GM23338 (cell line): Measurements from ENCODE around the gene CIC. TPM values are rescaled to one million over a fixed set of nuclear protein-coding genes. Genes with fewer than 3 reads are reported as not detected.

ENCODE experiments used
- ATAC-seq: fragments of 200-7000 bp; cut with Tn5 transposase; 3 replicates; pipeline ENCODE4 v1.9.1; 2020
- DNase-seq: peaks from one replicate; pipeline ENCODE4 v3.0.0-alpha.2; 2015; ENCODE audit warnings: low spot score
- H2AFZ ChIP-seq: fragments of 200-600 bp; sonication (generic); 2 replicates; pipeline ENCODE4 v1.8.0; 2016; ENCODE audit warnings: antibody characterized with exemption, mild to moderate bottlenecking, moderate library complexity
- H3F3A ChIP-seq: fragments of 200-600 bp; sonication (generic); replicated peaks from 2 replicates; pipeline ENCODE4 v1.8.0; 2017; ENCODE audit warnings: antibody characterized with exemption, mixed run types, low read depth
- H3K27ac ChIP-seq: fragments of 200-600 bp; sonication (generic); 2 replicates; pipeline ENCODE4 v1.6.1; 2016; ENCODE audit warnings: low read depth
- H3K27me3 ChIP-seq: fragments of 200-600 bp; sonication (generic); 2 replicates; pipeline ENCODE4 v1.8.0; 2016; ENCODE audit warnings: mild to moderate bottlenecking, mixed run types, moderate library complexity; ENCODE audit not compliant: insufficient read depth
- H3K36me3 ChIP-seq: fragments of 200-600 bp; sonication (generic); 2 replicates; pipeline ENCODE4 v1.8.0; 2016; ENCODE audit warnings: mild to moderate bottlenecking; ENCODE audit not compliant: insufficient read depth
- H3K4me1 ChIP-seq: fragments of 200-600 bp; sonication (generic); 2 replicates; pipeline ENCODE4 v1.8.0; 2016; ENCODE audit warnings: mild to moderate bottlenecking, moderate library complexity; ENCODE audit not compliant: insufficient read depth
- H3K4me2 ChIP-seq: fragments of 200-600 bp; sonication (generic); 2 replicates; pipeline ENCODE4 v1.7.1; 2017; ENCODE audit warnings: mixed run types
- H3K4me3 ChIP-seq: fragments of 200-600 bp; sonication (generic); 2 replicates; pipeline ENCODE4 v1.6.1; 2016; ENCODE audit warnings: mixed run types
- H3K79me2 ChIP-seq: fragments of 200-600 bp; sonication (generic); replicated peaks from 2 replicates; pipeline ENCODE4 v1.8.0; 2017; ENCODE audit warnings: mild to moderate bottlenecking; ENCODE audit not compliant: insufficient read depth
- H3K9me2 ChIP-seq: fragments of 200-600 bp; sonication (generic); 2 replicates; pipeline ENCODE4 v1.8.0; 2017; ENCODE audit not compliant: insufficient read depth
- H4K20me1 ChIP-seq: fragments of 200-600 bp; sonication (generic); replicated peaks from 2 replicates; pipeline ENCODE4 v1.8.0; 2017; ENCODE audit warnings: mild to moderate bottlenecking; ENCODE audit not compliant: insufficient read depth
- H3K27ac Mint-ChIP-seq: 2 replicates; pipeline ENCODE4 v1.8.0; 2020; ENCODE audit warnings: inconsistent platforms, mild to moderate bottlenecking, moderate library complexity, mixed read lengths
- H3K27me3 Mint-ChIP-seq: 3 replicates; pipeline ENCODE4 v1.8.0; 2022; ENCODE audit warnings: low read depth, mild to moderate bottlenecking, moderate library complexity, mixed read lengths, inconsistent platforms; ENCODE audit not compliant: insufficient read depth, poor library complexity
- H3K36me3 Mint-ChIP-seq: 3 replicates; pipeline ENCODE4 v1.8.0; 2021; ENCODE audit warnings: low read depth, mild to moderate bottlenecking, inconsistent platforms, moderate library complexity, mixed read lengths
- H3K4me1 Mint-ChIP-seq: 3 replicates; pipeline ENCODE4 v1.8.0; 2020; ENCODE audit warnings: mild to moderate bottlenecking, inconsistent platforms, mixed read lengths
- H3K4me3 Mint-ChIP-seq: 3 replicates; pipeline ENCODE4 v1.8.0; 2021; ENCODE audit warnings: moderate library complexity, mild to moderate bottlenecking, inconsistent platforms, mixed read lengths
- H3K9me3 Mint-ChIP-seq: 3 replicates; pipeline ENCODE4 v1.8.0; 2020; ENCODE audit warnings: moderate library complexity, mild to moderate bottlenecking, inconsistent platforms, mixed read lengths
- EZH2 ChIP-seq: fragments of 200-600 bp; sonication (generic); IDR thresholded peaks from one replicate; pipeline ENCODE4 v1.8.0; 2017; ENCODE audit warnings: antibody characterized with exemption, mild to moderate bottlenecking, low read depth; ENCODE audit not compliant: unreplicated experiment
- NANOG ChIP-seq: IDR thresholded peaks from 2 replicates; pipeline ENCODE4 v1.6.1; 2016; ENCODE audit warnings: antibody characterized with exemption, borderline replicate concordance
- POLR2AphosphoS5 ChIP-seq: IDR thresholded peaks from 2 replicates; pipeline ENCODE4 v1.6.1; 2016; ENCODE audit warnings: antibody characterized with exemption, low read depth
- STAT1 ChIP-seq: IDR thresholded peaks from one replicate; pipeline ENCODE4 v1.6.1; 2016; ENCODE audit warnings: antibody characterized with exemption; ENCODE audit not compliant: unreplicated experiment
- polyA plus RNA-seq: library from polyadenylated mRNA; unstranded; fragments of >200 nt; fragmentation: Nextera tagmentation; extraction: Ambion mirVana; gene quantifications from 2 replicates; pipeline ENCODE4 v1.2.1, GENCODE V29; 2016
- total RNA-seq: library from RNA; depleted of rRNA; stranded (reverse); fragments of >200 nt; shearing (Covaris generic); gene quantifications from 2 replicates; pipeline ENCODE4 v1.2.3, GENCODE V29; 2014
- TF ChIP-seq, protein P1 (sequence below), 2 experiments: fragments of 200-600 bp in 1 of 2; sonication (generic) in 1 of 2; conservative IDR thresholded peaks; 2 replicates each; pipeline versions ENCODE4 v1.5.1 to v1.6.1; 2016 to 2017; ENCODE audit warnings: antibody characterized with exemption in 2 of 2, low read depth in 2 of 2, mild to moderate bottlenecking in 2 of 2, moderate library complexity in 1 of 2
- TF ChIP-seq, protein P2 (sequence below): IDR thresholded peaks from 2 replicates; pipeline ENCODE4 v1.6.1; 2016; ENCODE audit warnings: antibody characterized with exemption

CIC gene
- total and polyA plus RNA-seq, 2 experiments from 2014 or later: 13.2 to 42.0 TPM

DNA sequence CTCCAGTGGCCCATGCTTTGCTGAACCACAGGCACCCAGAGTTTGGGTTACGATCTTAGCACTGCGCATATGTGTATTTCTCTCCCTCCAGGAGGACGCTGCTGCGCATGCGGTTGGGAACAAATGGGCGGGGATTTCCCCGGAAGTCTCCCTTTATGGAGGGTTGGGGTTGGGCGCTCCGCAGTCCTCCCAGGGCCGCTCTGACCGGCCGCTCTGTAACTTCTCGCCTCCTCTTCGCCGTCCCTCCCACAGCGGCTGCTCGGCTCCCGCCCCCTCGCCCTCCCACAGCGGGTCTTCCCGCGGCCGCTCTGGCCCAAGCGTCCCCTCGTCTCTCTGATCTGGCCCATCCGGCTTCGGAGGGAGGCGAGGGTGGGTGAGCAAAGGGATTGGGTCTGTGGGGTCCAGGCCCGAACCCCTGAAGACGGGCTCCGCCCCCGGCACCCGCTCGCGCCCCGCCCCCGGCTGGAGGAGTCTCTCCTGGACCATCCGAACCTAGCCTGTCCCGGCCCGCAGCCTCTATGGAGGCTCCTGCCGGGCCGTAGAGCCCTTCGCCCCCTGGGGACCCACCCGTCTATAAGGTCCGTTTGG is 56.4 kb downstream of the CIC start, which contains the start of gene MEGF8:
Gene MEGF8 (plus strand): TSS at position 328 of the 588 bp plus-strand sequence. CDS start 609 bp downstream, outside the sequence.
- Histone ChIP-seq H3F3A (peaks cover 6% of the 10 kb centered on the region), H4K20me1 (no peaks in the 10 kb centered on the region; the same call in 1 of the 2 replicates), H3K27ac (peak within 1 kb of the TSS; percentile 55; the same call in 1 of the 2 replicates), H3K4me3 (peak within 1 kb of the TSS; percentile 93), H3K4me1 (peaks cover 6% of the 10 kb centered on the region; the same call in 1 of the 2 replicates), H3K4me2 (peak within 1 kb of the TSS; percentile 99), H3K27me3 (peaks cover 14% of the 10 kb centered on the region), H3K79me2 (peaks cover 26% of the 10 kb centered on the region), H3K9me2 (no peaks in the 10 kb centered on the region), H2AFZ (peak within 1 kb of the TSS; percentile 94), H3K36me3 (no peaks in the 10 kb centered on the region)
- Mint-ChIP-seq H3K27ac (peak within 1 kb of the TSS; percentile 91), H3K4me3 (peak within 1 kb of the TSS; percentile 87), H3K9me3 (no peaks in the 10 kb centered on the region), H3K36me3 (no peaks in the 10 kb centered on the region), H3K27me3 (peaks cover 17% of the 10 kb centered on the region), H3K4me1 (peaks cover 27% of the 10 kb centered on the region)
- TF ChIP-seq, protein P1, sequence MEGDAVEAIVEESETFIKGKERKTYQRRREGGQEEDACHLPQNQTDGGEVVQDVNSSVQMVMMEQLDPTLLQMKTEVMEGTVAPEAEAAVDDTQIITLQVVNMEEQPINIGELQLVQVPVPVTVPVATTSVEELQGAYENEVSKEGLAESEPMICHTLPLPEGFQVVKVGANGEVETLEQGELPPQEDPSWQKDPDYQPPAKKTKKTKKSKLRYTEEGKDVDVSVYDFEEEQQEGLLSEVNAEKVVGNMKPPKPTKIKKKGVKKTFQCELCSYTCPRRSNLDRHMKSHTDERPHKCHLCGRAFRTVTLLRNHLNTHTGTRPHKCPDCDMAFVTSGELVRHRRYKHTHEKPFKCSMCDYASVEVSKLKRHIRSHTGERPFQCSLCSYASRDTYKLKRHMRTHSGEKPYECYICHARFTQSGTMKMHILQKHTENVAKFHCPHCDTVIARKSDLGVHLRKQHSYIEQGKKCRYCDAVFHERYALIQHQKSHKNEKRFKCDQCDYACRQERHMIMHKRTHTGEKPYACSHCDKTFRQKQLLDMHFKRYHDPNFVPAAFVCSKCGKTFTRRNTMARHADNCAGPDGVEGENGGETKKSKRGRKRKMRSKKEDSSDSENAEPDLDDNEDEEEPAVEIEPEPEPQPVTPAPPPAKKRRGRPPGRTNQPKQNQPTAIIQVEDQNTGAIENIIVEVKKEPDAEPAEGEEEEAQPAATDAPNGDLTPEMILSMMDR (conservative IDR thresholded peaks at IDR 0.05; ENCODE audit: low read depth in 2 of 2): peak in 1 of 2 experiments; percentile 91; a peak in 2 of 4 replicates
- TF ChIP-seq POLR2AphosphoS5: peak; percentile 71
- TF ChIP-seq NANOG: no peak
- DNase-seq (peak; percentile 99), ATAC-seq (peak; percentile 83)

DNA sequence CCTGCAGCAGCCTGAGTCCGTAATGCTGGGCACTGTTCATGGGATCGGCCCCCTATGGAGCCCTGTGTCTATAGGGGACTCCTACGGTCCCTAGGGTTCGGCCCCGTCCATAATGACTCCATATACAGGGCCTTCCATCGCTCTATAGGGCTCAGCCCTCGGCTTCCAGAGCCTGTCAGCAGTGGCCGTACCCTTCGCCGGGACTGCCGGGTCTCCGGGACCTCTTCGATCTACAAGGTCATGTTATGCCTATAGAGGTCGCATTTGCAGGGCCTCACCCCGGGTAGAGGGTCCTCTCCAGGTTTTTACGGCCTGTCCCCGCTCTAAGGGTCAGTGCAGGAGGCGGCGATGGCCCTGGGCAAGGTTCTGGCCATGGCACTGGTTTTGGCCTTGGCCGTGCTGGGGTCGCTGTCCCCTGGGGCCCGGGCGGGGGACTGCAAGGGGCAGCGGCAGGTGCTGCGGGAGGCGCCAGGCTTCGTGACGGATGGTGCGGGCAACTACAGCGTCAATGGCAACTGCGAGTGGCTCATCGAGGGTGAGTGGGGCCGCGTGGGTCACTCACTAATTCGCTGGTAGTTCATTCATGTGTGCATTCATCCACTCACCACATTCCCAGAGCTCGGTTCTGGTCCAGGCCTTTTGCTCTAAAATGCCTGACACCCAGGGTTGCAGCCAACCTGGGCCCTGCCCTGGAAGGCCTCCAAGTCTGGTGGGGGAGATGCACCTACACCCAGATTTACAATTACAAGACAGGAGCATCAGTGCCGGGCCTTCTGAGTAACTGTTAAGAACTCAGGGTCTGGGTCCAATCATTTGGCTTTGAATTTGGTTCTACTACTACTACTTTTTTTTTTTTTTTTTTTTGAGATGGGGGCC is 57.1 kb downstream of the CIC start:
- H3K4me2 ChIP-seq: peak overlapping the region; percentile 99
- DNase-seq (peak; percentile 60), ATAC-seq (peak; percentile 19)
- H3K79me2 ChIP-seq: peaks cover 26% of the 10 kb centered on the region
- peak overlapping the region; percentile 55; the same call in 1 of the 2 replicates for H3K27ac ChIP-seq
- H3K4me1 ChIP-seq: peaks cover 6% of the 10 kb centered on the region; the same call in 1 of the 2 replicates
- TF ChIP-seq STAT1 (no peak), NANOG (no peak), EZH2 (no peak)
- TF ChIP-seq, protein P2, sequence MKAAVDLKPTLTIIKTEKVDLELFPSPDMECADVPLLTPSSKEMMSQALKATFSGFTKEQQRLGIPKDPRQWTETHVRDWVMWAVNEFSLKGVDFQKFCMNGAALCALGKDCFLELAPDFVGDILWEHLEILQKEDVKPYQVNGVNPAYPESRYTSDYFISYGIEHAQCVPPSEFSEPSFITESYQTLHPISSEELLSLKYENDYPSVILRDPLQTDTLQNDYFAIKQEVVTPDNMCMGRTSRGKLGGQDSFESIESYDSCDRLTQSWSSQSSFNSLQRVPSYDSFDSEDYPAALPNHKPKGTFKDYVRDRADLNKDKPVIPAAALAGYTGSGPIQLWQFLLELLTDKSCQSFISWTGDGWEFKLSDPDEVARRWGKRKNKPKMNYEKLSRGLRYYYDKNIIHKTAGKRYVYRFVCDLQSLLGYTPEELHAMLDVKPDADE: no peak
- TF ChIP-seq, protein P1 (conservative IDR thresholded peaks at IDR 0.05; ENCODE audit: low read depth in 2 of 2): peak in 1 of 2 experiments; percentile 33
- Mint-ChIP-seq H3K9me3 (no peaks in the 10 kb centered on the region), H3K27ac (no peak overlapping the region), H3K27me3 (peaks cover 17% of the 10 kb centered on the region), H3K4me3 (peak overlapping the region; percentile 87), H3K4me1 (peaks cover 31% of the 10 kb centered on the region), H3K36me3 (no peaks in the 10 kb centered on the region)
- no peaks in the 10 kb centered on the region for H3K9me2 ChIP-seq
- H3F3A ChIP-seq: peaks cover 6% of the 10 kb centered on the region
- peaks cover 14% of the 10 kb centered on the region for H3K27me3 ChIP-seq
- peak overlapping the region; percentile 94 for H2AFZ ChIP-seq
- H4K20me1 ChIP-seq: peaks cover 2% of the 10 kb centered on the region; the same call in 1 of the 2 replicates
- H3K4me3 ChIP-seq: peak overlapping the region; percentile 93
- no peaks in the 10 kb centered on the region for H3K36me3 ChIP-seq
